Chondrocyte (in vitro differentiated cells): ENCODE results near the gene RC3H1. TPM values are rescaled to one million over a fixed set of nuclear protein-coding genes. Genes with fewer than 3 reads are reported as not detected.

Experiments used
- DNase-seq: peaks from one replicate; pipeline ENCODE4 v3.0.0; 2021; ENCODE audit warnings: mixed read lengths, low spot score
- H3K27ac Mint-ChIP-seq: one replicate; pipeline ENCODE4 v1.8.0; 2021; ENCODE audit warnings: mild to moderate bottlenecking, moderate library complexity, mixed read lengths; ENCODE audit not compliant: unreplicated experiment
- H3K27me3 Mint-ChIP-seq: 2 replicates; pipeline ENCODE4 v1.8.0; 2021; ENCODE audit warnings: low read depth, mixed read lengths
- H3K36me3 Mint-ChIP-seq: 2 replicates; pipeline ENCODE4 v1.8.0; 2021; ENCODE audit warnings: low read depth, mixed read lengths
- H3K4me1 Mint-ChIP-seq: 2 replicates; pipeline ENCODE4 v1.8.0; 2021; ENCODE audit warnings: low read depth, mild to moderate bottlenecking, mixed read lengths
- H3K4me3 Mint-ChIP-seq: one replicate; pipeline ENCODE4 v1.8.0; 2021; ENCODE audit warnings: mild to moderate bottlenecking, moderate library complexity, mixed read lengths; ENCODE audit not compliant: unreplicated experiment
- H3K9me3 Mint-ChIP-seq: 2 replicates; pipeline ENCODE4 v1.8.0; 2021; ENCODE audit warnings: low read depth, mixed read lengths
- CTCF ChIP-seq: fragments of 200-600 bp; sonication (generic); IDR thresholded peaks from 2 replicates; pipeline ENCODE4 v1.5.0; 2021; ENCODE audit warnings: antibody characterized with exemption, mild to moderate bottlenecking, moderate library complexity
- total RNA-seq: library from RNA; stranded (reverse); gene quantifications from 3 replicates; pipeline ENCODE4 v1.2.1, GENCODE V29; 2021

The RC3H1 gene
- total RNA-seq, 1 donor from 2014 or later, result 24.7 TPM

GRCh38 chr1:174013864-174014418 is 8.2 kb downstream of the RC3H1 start:
- Mint-ChIP-seq H3K4me1 (peaks cover 29% of the 10 kb centered on the region), H3K9me3 (no peaks in the 10 kb centered on the region), H3K27ac (no peak overlapping the region)

GRCh38 chr1:174008979-174009378 is 13.2 kb downstream of the RC3H1 start:
- no peak for TF ChIP-seq CTCF
- H3K9me3 Mint-ChIP-seq, result no peaks in the 10 kb centered on the region
- no peaks in the 10 kb centered on the region for H3K27me3 Mint-ChIP-seq
- H3K36me3 Mint-ChIP-seq, result no peaks in the 10 kb centered on the region
- no peak overlapping the region for H3K4me3 Mint-ChIP-seq
- peaks cover 39% of the 10 kb centered on the region for H3K4me1 Mint-ChIP-seq
- no peak for DNase-seq
- peak overlapping the region; percentile 30 for H3K27ac Mint-ChIP-seq

More at GRCh38 chr1:174013864-174014418, 8.2 kb downstream of the RC3H1 start:
- no peaks in the 10 kb centered on the region for H3K36me3 Mint-ChIP-seq
- no peaks in the 10 kb centered on the region for H3K27me3 Mint-ChIP-seq
- no peak overlapping the region for H3K4me3 Mint-ChIP-seq
- TF ChIP-seq CTCF, result no peak
- DNase-seq, result no peak

DNA sequence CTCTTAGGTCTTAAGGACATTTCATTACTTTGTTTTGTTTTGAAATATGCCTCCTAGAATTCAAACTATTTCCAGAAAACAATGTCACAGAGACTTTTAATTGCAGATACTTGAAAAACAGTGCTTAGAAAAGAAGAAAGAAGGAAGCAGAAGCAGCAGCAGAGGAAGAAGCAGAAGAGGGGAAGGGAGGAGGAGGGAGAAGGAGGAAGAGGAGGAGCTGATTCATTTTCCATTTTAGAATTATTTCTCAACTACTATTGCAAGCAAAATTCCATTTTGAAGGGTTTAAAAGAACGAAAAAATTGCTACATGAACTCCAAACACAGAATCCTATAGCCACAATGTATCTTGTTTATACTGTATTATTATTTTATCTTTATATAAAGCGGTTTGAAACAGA is 13.9 kb downstream of the RC3H1 start:
- Mint-ChIP-seq H3K36me3 (no peaks in the 10 kb centered on the region), H3K9me3 (no peaks in the 10 kb centered on the region), H3K4me1 (peaks cover 38% of the 10 kb centered on the region), H3K27ac (peak overlapping the region; percentile 24), H3K27me3 (no peaks in the 10 kb centered on the region), H3K4me3 (no peak overlapping the region)
- TF ChIP-seq CTCF, result no peak
- DNase-seq, result no peak

DNA sequence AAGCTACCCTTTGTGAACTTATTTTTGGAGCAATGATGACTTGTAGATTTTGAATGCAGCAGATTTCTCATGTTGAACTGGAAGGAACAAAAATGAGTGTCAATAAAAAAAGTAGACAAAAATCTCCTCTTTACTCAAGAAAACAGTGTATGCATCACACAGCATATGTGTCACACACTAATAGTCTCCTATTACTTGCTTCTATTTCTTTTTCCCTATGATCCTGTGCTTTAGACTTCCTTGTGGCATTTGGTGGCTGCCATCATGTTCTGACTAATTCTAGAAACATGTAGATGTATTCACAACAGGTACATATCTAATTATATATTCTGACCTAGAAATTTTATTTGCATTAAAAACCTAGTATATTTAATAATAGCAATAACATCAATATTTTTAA is 14.3 kb downstream of the RC3H1 start:
- no peak for TF ChIP-seq CTCF
- Mint-ChIP-seq H3K27me3 (no peaks in the 10 kb centered on the region), H3K4me3 (no peak overlapping the region), H3K27ac (peak overlapping the region; percentile 67), H3K9me3 (no peaks in the 10 kb centered on the region), H3K4me1 (peaks cover 38% of the 10 kb centered on the region), H3K36me3 (no peaks in the 10 kb centered on the region)
- DNase-seq, result no peak

GRCh38 chr1:174005032-174005431 is 17.1 kb downstream of the RC3H1 start:
- H3K4me3 Mint-ChIP-seq, result no peak overlapping the region

More at GRCh38 chr1:174005032-174005431, 17.1 kb downstream of the RC3H1 start:
- H3K4me1 Mint-ChIP-seq, result peaks cover 52% of the 10 kb centered on the region
- peak overlapping the region; percentile 38 for H3K27ac Mint-ChIP-seq
- no peak for DNase-seq
- no peaks in the 10 kb centered on the region for H3K27me3 Mint-ChIP-seq
- no peaks in the 10 kb centered on the region for H3K36me3 Mint-ChIP-seq
- no peaks in the 10 kb centered on the region for H3K9me3 Mint-ChIP-seq
- TF ChIP-seq CTCF, result peak; percentile 13
